Left ventricle myocardium superior (tissue), 1 donor: ENCODE results near the gene P2RY1. TPM values are rescaled to one million over a fixed set of nuclear protein-coding genes. Genes with fewer than 3 reads are reported as not detected.

ENCODE experiments used
- ATAC-seq: fragments of 200-7000 bp; cut with Tn5 transposase; one replicate; pipeline ENCODE4 v1.9.1; 2020; ENCODE audit warnings: mild to moderate bottlenecking, moderate library complexity
- DNase-seq: peaks from one replicate; pipeline ENCODE4 v3.0.0-alpha.2; 2020
- intact Hi-C: fragments of 100-400 bp; cut with micrococcal nuclease; formaldehyde crosslinking; loops from one replicate; pipeline ENCODE4 v1.11.0; 2022
- total RNA-seq: library from RNA; stranded (reverse); fragmentation: NEBNext Ultra II Directional; extraction: Animal tissue kit (Norgen Biotek cat#: 25700); gene quantifications from one replicate; pipeline ENCODE4 v1.2.1, GENCODE V29; 2021
- donor health status: DM: no; HTN: yes; CAD: no; lungs with severe emphysema.

The P2RY1 gene
- total RNA-seq, 1 donor from 2014 or later: 11.5 TPM

- intact Hi-C loops: no loop called here
Measured at GRCh38 chr3:152879790-152880174, 44.9 kb downstream of the P2RY1 start.

DNA sequence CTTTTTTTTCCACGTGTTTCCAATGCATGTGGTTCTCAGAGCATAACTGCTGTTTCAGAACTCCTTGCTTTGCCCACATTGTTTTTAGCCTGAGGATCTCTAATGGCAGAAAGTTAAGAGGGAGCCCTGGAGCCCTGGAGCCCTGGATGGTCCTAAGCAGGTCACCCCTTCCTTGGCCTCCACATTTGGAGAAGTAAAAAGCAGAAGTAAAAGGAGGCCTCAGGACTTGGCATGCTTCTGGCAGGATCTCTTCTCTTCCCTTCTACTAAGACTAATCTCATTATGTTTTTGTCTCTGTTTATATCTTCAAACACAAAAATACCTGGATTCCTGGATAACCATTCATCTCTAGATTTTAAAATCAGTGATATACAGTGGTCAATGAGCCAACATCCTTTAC, 50.1 kb downstream of the P2RY1 start:
- intact Hi-C loops: no loop called here
- ATAC-seq (no peak), DNase-seq (no peak)

More at GRCh38 chr3:152879790-152880174, 44.9 kb downstream of the P2RY1 start:
- DNase-seq (no peak), ATAC-seq (no peak)
